BE2C (cell line): ENCODE data around the gene KAT2A.
A peak's percentile ranks its signal among the peaks of the same experiment; 100 is the strongest.

Experiments used
- DNase-seq: peaks from one replicate; pipeline ENCODE4 v3.0.0-alpha.2; 2020
- H3K27me3 ChIP-seq: fragments of 250-450 bp; sonication (Bioruptor Pico); 2 replicates; pipeline ENCODE4 v1.5.1; 2020; ENCODE audit warnings: mild to moderate bottlenecking
- H3K36me3 ChIP-seq: fragments of 250-450 bp; sonication (Bioruptor Pico); 2 replicates; pipeline ENCODE4 v1.5.1; 2020; ENCODE audit warnings: mild to moderate bottlenecking
- H3K4me1 ChIP-seq: fragments of 250-450 bp; sonication (Bioruptor Pico); 2 replicates; pipeline ENCODE4 v1.5.1; 2020
- H3K4me3 ChIP-seq: 2 replicates; pipeline ENCODE4 v1.5.1; 2011; ENCODE audit warnings: low read depth, low read length
- H3K9me3 ChIP-seq: fragments of 250-450 bp; sonication (Bioruptor Pico); 2 replicates; pipeline ENCODE4 v1.5.1; 2020
- TF ChIP-seq, protein P1 (sequence below): IDR thresholded peaks from 2 replicates; pipeline ENCODE4 v1.5.1; 2012; ENCODE audit warnings: mild to moderate bottlenecking, low read depth, low read length

The KAT2A gene

DNA sequence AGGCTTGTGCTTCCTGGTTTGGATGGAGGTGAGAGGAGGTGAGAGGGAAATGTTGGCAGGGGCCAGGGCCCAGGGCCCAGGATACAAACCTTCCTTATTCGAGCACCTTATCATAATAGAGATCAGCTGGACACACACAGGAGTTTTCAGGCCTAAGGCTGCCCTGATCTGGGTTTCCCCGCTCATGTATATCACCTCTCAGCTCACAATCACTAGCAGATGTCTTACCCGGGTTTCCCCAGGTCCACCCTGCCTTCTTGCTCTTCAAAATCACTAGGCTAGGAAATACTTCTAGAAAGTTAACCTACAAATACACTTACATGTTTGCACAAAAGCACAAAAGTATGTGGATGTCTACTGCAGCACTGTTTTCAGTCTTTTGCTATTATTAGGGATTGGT, 5.7 kb upstream of the KAT2A start:
- TF ChIP-seq, protein P1, sequence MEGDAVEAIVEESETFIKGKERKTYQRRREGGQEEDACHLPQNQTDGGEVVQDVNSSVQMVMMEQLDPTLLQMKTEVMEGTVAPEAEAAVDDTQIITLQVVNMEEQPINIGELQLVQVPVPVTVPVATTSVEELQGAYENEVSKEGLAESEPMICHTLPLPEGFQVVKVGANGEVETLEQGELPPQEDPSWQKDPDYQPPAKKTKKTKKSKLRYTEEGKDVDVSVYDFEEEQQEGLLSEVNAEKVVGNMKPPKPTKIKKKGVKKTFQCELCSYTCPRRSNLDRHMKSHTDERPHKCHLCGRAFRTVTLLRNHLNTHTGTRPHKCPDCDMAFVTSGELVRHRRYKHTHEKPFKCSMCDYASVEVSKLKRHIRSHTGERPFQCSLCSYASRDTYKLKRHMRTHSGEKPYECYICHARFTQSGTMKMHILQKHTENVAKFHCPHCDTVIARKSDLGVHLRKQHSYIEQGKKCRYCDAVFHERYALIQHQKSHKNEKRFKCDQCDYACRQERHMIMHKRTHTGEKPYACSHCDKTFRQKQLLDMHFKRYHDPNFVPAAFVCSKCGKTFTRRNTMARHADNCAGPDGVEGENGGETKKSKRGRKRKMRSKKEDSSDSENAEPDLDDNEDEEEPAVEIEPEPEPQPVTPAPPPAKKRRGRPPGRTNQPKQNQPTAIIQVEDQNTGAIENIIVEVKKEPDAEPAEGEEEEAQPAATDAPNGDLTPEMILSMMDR = no peak
- Histone ChIP-seq H3K9me3 (no peaks in the 10 kb centered on the region), H3K4me1 (no peaks in the 10 kb centered on the region), H3K4me3 (no peak overlapping the region), H3K36me3 (peaks cover 61% of the 10 kb centered on the region), H3K27me3 (no peaks in the 10 kb centered on the region)
- no peak for DNase-seq

DNA sequence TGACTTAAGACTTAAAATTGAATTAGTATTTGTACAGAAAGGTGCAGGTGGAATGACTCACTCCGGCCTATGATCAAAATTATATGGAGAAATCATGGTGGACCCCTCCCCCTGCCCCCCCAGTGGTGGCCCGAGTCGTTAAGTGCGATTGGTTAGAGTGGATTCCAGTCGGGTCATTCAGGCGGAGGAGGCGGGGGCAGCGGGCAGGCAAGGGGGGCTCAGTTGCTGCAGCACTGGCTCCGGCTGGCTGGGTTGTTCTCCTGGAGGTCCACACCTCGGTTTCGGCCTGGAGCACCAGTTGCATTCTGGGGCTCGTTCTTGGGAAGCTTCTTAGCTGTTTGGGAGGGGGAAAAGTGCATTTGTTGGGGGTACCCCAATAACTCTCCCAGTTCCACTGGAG, 4.4 kb upstream of the KAT2A start:
- H3K27me3 ChIP-seq = no peaks in the 10 kb centered on the region
- H3K9me3 ChIP-seq = no peaks in the 10 kb centered on the region
- peaks cover 56% of the 10 kb centered on the region for H3K36me3 ChIP-seq
- DNase-seq = no peak
- no peak overlapping the region for H3K4me3 ChIP-seq
- TF ChIP-seq, protein P1 = no peak
- H3K4me1 ChIP-seq = peaks cover under 1% of the 10 kb centered on the region; the same call in 1 of the 2 replicates

DNA sequence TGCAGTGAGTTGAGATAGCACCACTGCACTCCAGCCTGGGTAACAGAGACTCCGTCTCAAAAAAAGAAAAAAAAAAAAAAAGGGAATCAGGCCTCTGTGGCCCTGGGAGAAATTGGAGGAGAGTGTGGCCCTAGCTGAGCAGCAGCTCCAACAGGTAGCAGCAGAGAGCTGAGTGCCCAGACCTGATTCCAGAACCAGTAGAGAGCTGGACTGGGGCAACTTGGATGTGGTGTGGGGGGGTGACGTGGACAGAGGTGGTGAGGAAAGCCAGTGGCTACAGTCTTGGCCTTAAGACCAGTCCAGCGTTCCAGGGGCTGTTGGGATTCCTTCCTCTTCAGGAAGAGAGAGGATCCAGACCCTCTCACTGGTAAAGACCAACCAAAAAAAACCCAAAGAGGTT, 3.1 kb upstream of the KAT2A start:
- Histone ChIP-seq H3K27me3 (no peaks in the 10 kb centered on the region), H3K36me3 (peaks cover 44% of the 10 kb centered on the region), H3K4me3 (no peak overlapping the region), H3K9me3 (no peaks in the 10 kb centered on the region), H3K4me1 (peaks cover 4% of the 10 kb centered on the region; the same call in 1 of the 2 replicates)
- TF ChIP-seq, protein P1 = no peak
- no peak for DNase-seq

DNA sequence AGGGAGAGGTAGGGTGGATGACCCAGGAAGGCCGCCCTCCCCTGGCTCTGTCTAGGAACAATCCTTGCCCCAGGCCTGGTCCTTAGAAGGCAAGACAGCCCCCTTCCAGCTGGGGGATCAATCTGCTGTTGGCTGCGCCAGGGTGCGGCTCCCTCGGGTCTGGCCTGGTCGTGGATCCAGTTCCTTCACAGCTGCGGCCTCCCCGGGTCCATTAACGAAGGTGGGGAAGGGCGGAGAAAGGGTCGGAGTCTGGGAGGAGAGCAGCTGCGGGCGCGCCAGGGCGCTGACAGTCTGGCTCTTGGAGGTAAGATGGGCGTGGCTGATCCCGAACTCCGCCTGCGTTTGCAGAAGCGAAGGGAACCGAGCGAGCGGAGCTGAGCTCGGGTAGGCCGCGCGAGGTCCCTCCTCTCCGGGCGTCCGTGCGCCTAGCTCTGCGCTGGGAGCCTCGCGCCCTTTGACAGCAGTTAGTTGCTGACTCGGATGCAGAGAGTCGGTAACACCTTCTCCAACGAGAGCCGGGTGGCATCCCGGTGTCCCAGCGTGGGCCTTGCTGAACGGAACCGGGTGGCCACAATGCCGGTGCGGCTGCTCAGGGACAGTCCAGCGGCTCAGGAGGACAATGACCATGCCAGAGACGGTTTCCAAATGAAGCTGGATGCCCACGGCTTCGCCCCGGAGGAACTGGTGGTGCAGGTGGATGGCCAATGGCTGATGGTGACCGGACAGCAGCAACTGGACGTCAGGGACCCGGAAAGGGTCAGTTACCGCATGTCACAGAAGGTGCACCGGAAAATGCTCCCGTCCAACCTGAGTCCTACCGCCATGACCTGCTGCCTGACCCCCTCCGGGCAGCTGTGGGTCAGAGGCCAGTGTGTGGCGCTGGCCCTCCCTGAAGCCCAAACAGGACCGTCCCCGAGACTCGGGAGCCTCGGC, 1.5 kb upstream of the KAT2A start, which contains the start of gene HSPB9:
TSS of gene HSPB9 (plus strand) at position 434 of the 933 bp plus-strand sequence. CDS start at position 481, 47 bp downstream.
- no peaks in the 10 kb centered on the region for H3K27me3 ChIP-seq
- DNase-seq = no peak
- H3K36me3 ChIP-seq = peaks cover 41% of the 10 kb centered on the region
- H3K9me3 ChIP-seq = no peaks in the 10 kb centered on the region
- TF ChIP-seq, protein P1 = no peak
- no peak within 1 kb of the TSS for H3K4me3 ChIP-seq
- H3K4me1 ChIP-seq = peaks cover 4% of the 10 kb centered on the region; the same call in 1 of the 2 replicates

DNA sequence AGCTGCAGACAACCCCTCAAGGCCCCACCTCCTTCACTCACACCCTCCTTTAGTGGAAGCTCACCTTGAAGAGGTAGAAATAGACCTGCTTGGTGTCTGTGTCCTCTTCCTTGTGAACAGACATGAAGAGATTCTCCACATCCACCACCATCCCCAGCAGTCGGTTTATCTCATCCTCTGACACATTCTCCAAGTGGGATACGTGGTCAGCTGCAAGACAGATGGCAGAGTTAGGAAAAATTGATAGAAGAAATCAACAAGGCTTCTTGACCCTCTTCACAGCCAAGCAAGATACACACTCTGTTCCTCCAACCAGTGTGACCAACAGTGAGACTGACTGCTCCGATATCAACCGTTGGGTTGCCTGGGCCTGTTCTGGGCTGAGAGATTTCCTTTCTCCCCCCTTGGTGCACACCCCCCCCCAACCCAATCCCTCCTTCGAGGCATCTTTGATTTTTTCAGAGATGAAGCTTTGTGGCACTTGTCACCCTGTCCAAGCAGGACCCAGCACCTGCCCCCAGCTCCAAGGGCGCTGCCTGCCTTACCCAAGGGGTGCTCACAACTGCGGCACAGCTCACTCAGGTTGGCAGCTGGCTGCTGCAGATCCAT, 902 bp downstream of the KAT2A start:
- Histone ChIP-seq H3K4me3 (peak overlapping the region; percentile 58), H3K9me3 (no peaks in the 10 kb centered on the region), H3K36me3 (peaks cover 33% of the 10 kb centered on the region), H3K27me3 (no peaks in the 10 kb centered on the region), H3K4me1 (peaks cover 4% of the 10 kb centered on the region; the same call in 1 of the 2 replicates)
- TF ChIP-seq, protein P1 = no peak
- DNase-seq = no peak
